Hepatocyte (in vitro differentiated cells): ENCODE data around the gene RAB11FIP4.

Experiments
- CTCF ChIP-seq: fragments of 200-600 bp; sonication (generic); IDR thresholded peaks from 2 replicates; pipeline ENCODE4 v1.5.1; 2016; ENCODE audit warnings: antibody characterized with exemption, mild to moderate bottlenecking; ENCODE audit not compliant: poor library complexity
- EZH2 ChIP-seq: fragments of 200-600 bp; sonication (generic); IDR thresholded peaks from 2 replicates; pipeline ENCODE4 v1.6.1; 2016; ENCODE audit warnings: antibody characterized with exemption, mild to moderate bottlenecking, borderline replicate concordance

GRCh38 chr17:31393749-31394146, 2.3 kb downstream of the RAB11FIP4 start:
- TF ChIP-seq CTCF (no peak), EZH2 (no peak)
